ENCODE results near the gene KCNMB4.

Gene KCNMB4

GRCh38 chr12:70398002-70398401 is 31.9 kb downstream of the KCNMB4 start:
- no peaks in the 10 kb centered on the region for H3K27me3 Mint-ChIP-seq
- no peaks in the 10 kb centered on the region for H3K9me3 Mint-ChIP-seq (ENCODE audit: low read depth)
- no peak overlapping the region for H3K27ac Mint-ChIP-seq
- H3K4me1 Mint-ChIP-seq (ENCODE audit: low read depth): no peaks in the 10 kb centered on the region
- H3K36me3 Mint-ChIP-seq: peaks cover 20% of the 10 kb centered on the region
- H3K4me3 Mint-ChIP-seq: no peak overlapping the region

GRCh38 chr12:70398862-70399261 is 32.8 kb downstream of the KCNMB4 start:
- no peaks in the 10 kb centered on the region for H3K27me3 Mint-ChIP-seq
- no peak overlapping the region for H3K27ac Mint-ChIP-seq
- H3K4me1 Mint-ChIP-seq (ENCODE audit: low read depth): no peaks in the 10 kb centered on the region
- H3K4me3 Mint-ChIP-seq: no peak overlapping the region
- H3K36me3 Mint-ChIP-seq: peaks cover 23% of the 10 kb centered on the region
- no peaks in the 10 kb centered on the region for H3K9me3 Mint-ChIP-seq (ENCODE audit: low read depth)

- Mint-ChIP-seq H3K9me3 (ENCODE audit: low read depth) (no peaks in the 10 kb centered on the region), H3K4me3 (no peak overlapping the region), H3K4me1 (ENCODE audit: low read depth) (no peaks in the 10 kb centered on the region), H3K27me3 (no peaks in the 10 kb centered on the region), H3K27ac (no peak overlapping the region), H3K36me3 (peaks cover 23% of the 10 kb centered on the region)
These were observed 33.2 kb downstream of the KCNMB4 start for GRCh38 chr12:70399311-70399710.

GRCh38 chr12:70400124-70400523 is 34.0 kb downstream of the KCNMB4 start:
- Mint-ChIP-seq H3K4me1 (ENCODE audit: low read depth) (no peaks in the 10 kb centered on the region), H3K4me3 (no peak overlapping the region), H3K27me3 (no peaks in the 10 kb centered on the region), H3K27ac (no peak overlapping the region), H3K9me3 (ENCODE audit: low read depth) (no peaks in the 10 kb centered on the region), H3K36me3 (peaks cover 29% of the 10 kb centered on the region)

- Mint-ChIP-seq H3K27ac (no peak overlapping the region), H3K4me1 (ENCODE audit: low read depth) (no peaks in the 10 kb centered on the region), H3K4me3 (no peak overlapping the region), H3K27me3 (no peaks in the 10 kb centered on the region), H3K36me3 (peaks cover 36% of the 10 kb centered on the region), H3K9me3 (ENCODE audit: low read depth) (no peaks in the 10 kb centered on the region)
These were observed 36.5 kb downstream of the KCNMB4 start for GRCh38 chr12:70402597-70402996.

GRCh38 chr12:70403826-70404225 is 37.7 kb downstream of the KCNMB4 start:
- Mint-ChIP-seq H3K36me3 (peaks cover 36% of the 10 kb centered on the region), H3K4me1 (ENCODE audit: low read depth) (no peaks in the 10 kb centered on the region), H3K27ac (no peak overlapping the region), H3K27me3 (no peaks in the 10 kb centered on the region), H3K9me3 (ENCODE audit: low read depth) (no peaks in the 10 kb centered on the region), H3K4me3 (no peak overlapping the region)

- H3K36me3 Mint-ChIP-seq: peaks cover 32% of the 10 kb centered on the region
- H3K9me3 Mint-ChIP-seq (ENCODE audit: low read depth): no peaks in the 10 kb centered on the region
- H3K27me3 Mint-ChIP-seq: no peaks in the 10 kb centered on the region
- H3K4me3 Mint-ChIP-seq: no peak overlapping the region
- H3K27ac Mint-ChIP-seq: no peak overlapping the region
- H3K4me1 Mint-ChIP-seq (ENCODE audit: low read depth): no peaks in the 10 kb centered on the region
These were observed 42.1 kb downstream of the KCNMB4 start for GRCh38 chr12:70408004-70408790.

- H3K4me1 Mint-ChIP-seq (ENCODE audit: low read depth): peaks cover 10% of the 10 kb centered on the region
- no peaks in the 10 kb centered on the region for H3K9me3 Mint-ChIP-seq (ENCODE audit: low read depth)
- H3K36me3 Mint-ChIP-seq: no peaks in the 10 kb centered on the region
- H3K4me3 Mint-ChIP-seq: no peak overlapping the region
- H3K27me3 Mint-ChIP-seq: no peaks in the 10 kb centered on the region
- H3K27ac Mint-ChIP-seq: no peak overlapping the region
These were observed 49.9 kb downstream of the KCNMB4 start for GRCh38 chr12:70415987-70416386.

GRCh38 chr12:70417121-70417520 is 51.0 kb downstream of the KCNMB4 start:
- no peaks in the 10 kb centered on the region for H3K27me3 Mint-ChIP-seq
- H3K4me1 Mint-ChIP-seq (ENCODE audit: low read depth): peaks cover 10% of the 10 kb centered on the region
- peaks cover 4% of the 10 kb centered on the region for H3K36me3 Mint-ChIP-seq
- H3K9me3 Mint-ChIP-seq (ENCODE audit: low read depth): no peaks in the 10 kb centered on the region
- no peak overlapping the region for H3K27ac Mint-ChIP-seq
- no peak overlapping the region for H3K4me3 Mint-ChIP-seq

- H3K27me3 Mint-ChIP-seq: no peaks in the 10 kb centered on the region
- no peak overlapping the region for H3K27ac Mint-ChIP-seq
- H3K4me1 Mint-ChIP-seq (ENCODE audit: low read depth): peaks cover 10% of the 10 kb centered on the region
- H3K9me3 Mint-ChIP-seq (ENCODE audit: low read depth): no peaks in the 10 kb centered on the region
- no peak overlapping the region for H3K4me3 Mint-ChIP-seq
- H3K36me3 Mint-ChIP-seq: peaks cover 5% of the 10 kb centered on the region
These were observed 52.0 kb downstream of the KCNMB4 start for GRCh38 chr12:70418101-70418500.

- Mint-ChIP-seq H3K27me3 (no peaks in the 10 kb centered on the region), H3K4me3 (no peak overlapping the region), H3K9me3 (ENCODE audit: low read depth) (no peaks in the 10 kb centered on the region), H3K27ac (no peak overlapping the region), H3K4me1 (ENCODE audit: low read depth) (no peaks in the 10 kb centered on the region), H3K36me3 (peaks cover 9% of the 10 kb centered on the region)
These were observed 56.5 kb downstream of the KCNMB4 start for GRCh38 chr12:70422631-70423030.

GRCh38 chr12:70426620-70427019 is 60.5 kb downstream of the KCNMB4 start:
- H3K36me3 Mint-ChIP-seq: peaks cover 9% of the 10 kb centered on the region
- no peak overlapping the region for H3K4me3 Mint-ChIP-seq

GRCh38 chr12:70427611-70428010 is 61.5 kb downstream of the KCNMB4 start:
- Mint-ChIP-seq H3K27ac (no peak overlapping the region), H3K4me3 (no peak overlapping the region), H3K9me3 (ENCODE audit: low read depth) (no peaks in the 10 kb centered on the region), H3K27me3 (no peaks in the 10 kb centered on the region), H3K36me3 (peaks cover 4% of the 10 kb centered on the region), H3K4me1 (ENCODE audit: low read depth) (no peaks in the 10 kb centered on the region)

More at GRCh38 chr12:70426620-70427019, 60.5 kb downstream of the KCNMB4 start:
- H3K4me1 Mint-ChIP-seq (ENCODE audit: low read depth): no peaks in the 10 kb centered on the region
- H3K27me3 Mint-ChIP-seq: no peaks in the 10 kb centered on the region
- H3K9me3 Mint-ChIP-seq (ENCODE audit: low read depth): no peaks in the 10 kb centered on the region
- H3K27ac Mint-ChIP-seq: no peak overlapping the region

GRCh38 chr12:70430400-70430799 is 64.3 kb downstream of the KCNMB4 start:
- Mint-ChIP-seq H3K36me3 (no peaks in the 10 kb centered on the region), H3K27ac (no peak overlapping the region), H3K9me3 (ENCODE audit: low read depth) (no peaks in the 10 kb centered on the region), H3K4me1 (ENCODE audit: low read depth) (no peaks in the 10 kb centered on the region), H3K4me3 (no peak overlapping the region), H3K27me3 (no peaks in the 10 kb centered on the region)

- H3K27me3 Mint-ChIP-seq: peaks cover 1% of the 10 kb centered on the region
- no peaks in the 10 kb centered on the region for H3K9me3 Mint-ChIP-seq (ENCODE audit: low read depth)
- H3K4me3 Mint-ChIP-seq: no peak overlapping the region
- no peak overlapping the region for H3K27ac Mint-ChIP-seq
- no peaks in the 10 kb centered on the region for H3K4me1 Mint-ChIP-seq (ENCODE audit: low read depth)
- no peaks in the 10 kb centered on the region for H3K36me3 Mint-ChIP-seq
These were observed 70.7 kb downstream of the KCNMB4 start for GRCh38 chr12:70436836-70437235.

GRCh38 chr12:70443062-70443673 is 77.1 kb downstream of the KCNMB4 start:
- Mint-ChIP-seq H3K4me1 (ENCODE audit: low read depth) (no peaks in the 10 kb centered on the region), H3K27me3 (peaks cover 6% of the 10 kb centered on the region), H3K36me3 (peaks cover 5% of the 10 kb centered on the region), H3K9me3 (ENCODE audit: low read depth) (no peaks in the 10 kb centered on the region), H3K4me3 (no peak overlapping the region), H3K27ac (no peak overlapping the region)
